ENCODE results near the gene HOXA7.

- TF ChIP-seq ZNF274 (IDR thresholded peaks at IDR 0.05; ENCODE audit: low read depth, low read length) = no peak
- TF ChIP-seq YY1 (IDR thresholded peaks at IDR 0.05; ENCODE audit: insufficient read depth, insufficient read length) = no peak
- no peak for TF ChIP-seq SUZ12 (IDR thresholded peaks at IDR 0.05; ENCODE audit: extremely low read depth, insufficient read depth, insufficient read length)
These were observed 29.7 kb downstream of the HOXA7 start for GRCh38 chr7:27126596-27127327.

Measured in NT2/D1 (cell line).